SW 1271 (cell line): ENCODE data around the gene ZNF394.
"Not testable (repeated sequence)": the region's sequence is repeated elsewhere in the genome, so short reads cannot be mapped to it uniquely, and the experiment has no call there.

Experiments
- DNase-seq, 2 experiments: peaks; one replicate each; lab custom pipeline; 2025; lab: John Stamatoyannopoulos, UW

The ZNF394 gene

DNA sequence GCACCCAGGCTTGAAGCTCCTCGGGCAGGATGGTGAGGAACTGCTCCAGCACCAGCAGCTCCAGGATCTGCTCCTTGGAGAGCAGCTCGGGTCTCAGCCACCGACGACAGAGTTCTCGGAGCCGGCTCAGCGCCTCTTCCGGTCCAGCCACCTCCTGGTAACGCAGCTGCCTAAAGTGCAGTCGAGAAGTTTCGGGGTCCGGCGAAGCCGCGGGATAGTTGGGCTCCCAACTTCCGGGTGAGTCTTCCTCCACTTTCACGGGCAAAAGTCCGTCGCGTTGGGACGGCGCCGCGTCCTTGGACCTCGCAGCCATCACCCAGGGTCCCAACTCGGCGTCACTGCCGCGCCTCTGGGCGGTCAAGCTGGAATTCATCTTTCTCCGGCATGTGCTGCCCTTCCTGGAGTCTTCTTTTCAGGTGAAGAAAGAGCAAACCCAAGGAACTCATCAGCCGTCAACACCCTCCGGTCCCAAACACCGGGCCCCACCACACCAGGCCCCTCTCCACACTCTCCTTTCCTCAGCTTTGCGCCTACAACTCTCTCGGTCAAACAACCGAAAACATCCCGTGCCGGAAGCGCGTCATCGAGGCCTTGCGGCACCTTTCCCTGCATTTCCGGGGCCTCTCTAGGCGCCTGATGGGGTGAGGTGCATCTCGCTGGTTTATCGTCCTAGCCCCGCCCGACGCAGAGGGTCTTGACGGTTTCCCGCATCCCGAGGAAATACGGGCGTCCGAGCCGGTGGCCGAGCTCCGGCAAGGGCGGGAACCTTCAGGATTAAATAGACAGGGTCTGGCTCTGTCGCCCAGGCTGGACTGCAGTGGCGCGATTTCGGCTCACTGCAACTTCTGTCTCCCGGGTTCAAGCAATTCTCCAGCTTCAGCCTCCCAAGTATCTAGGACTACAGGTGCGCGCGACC is at the start of gene ZNF394:
Gene ZNF394 (minus strand): TSS at position 561 of the 916 bp plus-strand sequence. CDS start 188 bp downstream, at position 373.
- DNase-seq = peak; percentile 87 to 92

DNA sequence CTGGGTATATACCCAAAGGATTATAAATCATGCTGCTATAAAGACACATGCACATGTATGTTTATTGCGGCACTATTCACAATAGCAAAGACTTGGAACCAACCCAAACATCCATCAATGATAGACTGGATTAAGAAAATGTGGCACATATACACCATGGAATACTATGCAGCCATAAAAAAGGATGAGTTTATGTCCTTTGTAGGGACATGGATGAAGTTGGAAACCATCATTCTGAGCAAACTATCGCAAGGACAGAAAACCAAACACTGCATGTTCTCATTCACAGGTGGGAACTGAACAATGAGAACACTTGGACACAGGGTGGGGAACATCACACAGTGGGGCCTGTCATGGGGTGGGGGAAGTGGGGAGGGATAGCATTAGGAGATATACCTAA is 49.5 kb upstream of the ZNF394 start:
- DNase-seq = not testable (repeated sequence)

DNA sequence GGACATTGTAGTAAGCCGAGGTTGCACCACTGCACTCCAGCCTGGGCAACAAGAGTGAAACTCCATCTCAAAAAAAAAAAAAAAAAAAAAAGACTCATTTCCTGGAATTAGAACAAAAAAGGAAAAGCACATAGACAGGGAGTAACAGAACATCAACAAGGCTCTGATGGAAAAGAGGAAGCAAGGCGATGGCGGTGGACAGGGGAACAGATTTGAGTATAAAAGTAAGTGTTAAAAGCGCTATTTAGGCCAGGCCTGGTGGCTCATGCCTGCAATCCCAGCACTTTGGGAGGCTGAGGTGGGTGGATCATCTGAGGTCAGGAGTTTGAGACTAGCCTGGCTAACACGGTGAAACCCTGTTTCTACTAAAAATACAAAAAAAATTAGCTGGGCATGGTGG is 45.2 kb upstream of the ZNF394 start:
- DNase-seq = not testable (repeated sequence)

DNA sequence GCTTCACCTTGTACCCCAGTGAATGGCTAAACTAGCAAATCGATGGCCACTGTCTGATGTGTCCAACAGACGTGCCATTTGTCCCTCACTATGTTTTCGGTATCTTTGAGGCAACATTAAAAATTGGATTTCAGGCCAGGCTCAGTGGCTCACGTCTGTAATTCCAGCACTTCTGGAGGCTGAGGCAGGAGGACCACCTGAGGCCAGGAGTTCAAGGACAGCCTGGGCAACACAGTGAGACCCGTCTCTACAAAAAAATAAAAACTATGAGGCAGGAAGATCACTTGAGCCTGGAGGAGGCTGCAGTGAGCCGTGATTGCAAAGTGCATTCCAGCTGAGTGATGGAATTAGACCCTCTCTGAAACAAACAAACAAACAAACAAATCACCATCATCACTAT is 43.8 kb upstream of the ZNF394 start:
- no peak for DNase-seq

DNA sequence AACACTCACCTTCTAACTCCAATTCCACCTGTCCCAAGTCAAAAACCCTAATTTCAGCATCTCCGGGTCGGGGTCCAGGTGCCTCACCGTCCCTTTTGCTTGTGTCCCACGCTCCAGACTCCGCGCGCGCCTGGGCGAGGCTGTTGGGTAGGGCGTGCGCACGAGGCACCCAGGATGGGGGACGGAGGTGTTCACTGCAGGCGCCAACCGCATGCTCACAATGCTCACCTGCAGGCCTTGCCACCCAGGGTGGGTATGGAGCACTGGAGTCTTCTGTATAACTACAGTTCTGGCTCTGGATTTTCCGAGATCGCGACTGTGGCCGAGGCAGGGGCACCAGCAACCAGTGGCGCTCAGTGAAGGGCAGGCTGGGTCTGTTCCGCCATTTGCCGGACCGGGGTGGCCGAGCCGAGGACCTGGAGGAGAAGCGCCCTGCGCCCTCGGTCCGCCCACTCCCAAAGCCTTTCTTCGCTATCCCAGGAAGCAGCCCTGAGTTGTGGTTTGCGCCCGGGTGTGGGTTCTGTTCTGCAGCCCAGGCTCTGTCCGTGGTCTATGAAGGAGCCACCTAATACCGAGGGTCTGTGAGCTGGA is 43.1 kb upstream of the ZNF394 start:
- no peak for DNase-seq

DNA sequence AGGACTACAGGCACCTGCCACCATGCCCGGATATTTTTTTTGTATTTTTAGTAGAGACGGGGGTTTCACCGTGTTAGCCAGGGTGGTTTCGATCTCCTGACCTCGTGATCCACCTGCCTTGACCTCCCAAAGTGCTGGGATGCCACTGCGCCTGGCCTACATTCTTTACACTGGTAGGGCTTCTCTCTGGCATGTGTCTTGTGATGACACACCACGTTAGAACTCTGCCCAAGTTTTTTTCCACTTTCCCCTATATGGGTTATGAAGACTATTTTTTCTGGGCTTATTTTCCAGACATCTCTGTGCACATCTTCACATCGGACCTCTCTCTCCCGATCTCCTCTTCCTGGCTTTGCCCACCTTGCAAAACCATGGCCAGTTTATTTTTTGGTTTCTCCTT is 41.1 kb upstream of the ZNF394 start:
- DNase-seq = no peak

DNA sequence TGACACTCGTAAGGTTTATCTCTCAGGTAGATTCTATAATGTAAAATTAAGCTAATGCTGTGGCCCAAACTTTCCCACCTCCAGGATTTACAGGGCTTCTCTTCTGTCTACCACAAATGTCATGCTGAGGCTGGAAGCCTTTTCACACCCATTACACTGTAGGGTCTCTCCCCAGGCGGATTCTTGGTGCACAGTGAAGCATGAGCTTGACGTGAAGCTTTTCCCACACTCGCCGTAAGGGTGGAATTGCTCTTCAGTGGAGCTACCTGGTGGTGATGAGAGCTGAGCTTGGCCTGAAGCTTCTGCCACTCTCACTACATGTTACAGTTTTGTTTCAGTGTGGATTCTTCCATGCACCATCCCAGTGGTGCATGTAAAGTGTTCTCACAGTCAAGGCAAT is 40.5 kb upstream of the ZNF394 start:
- no peak for DNase-seq

DNA sequence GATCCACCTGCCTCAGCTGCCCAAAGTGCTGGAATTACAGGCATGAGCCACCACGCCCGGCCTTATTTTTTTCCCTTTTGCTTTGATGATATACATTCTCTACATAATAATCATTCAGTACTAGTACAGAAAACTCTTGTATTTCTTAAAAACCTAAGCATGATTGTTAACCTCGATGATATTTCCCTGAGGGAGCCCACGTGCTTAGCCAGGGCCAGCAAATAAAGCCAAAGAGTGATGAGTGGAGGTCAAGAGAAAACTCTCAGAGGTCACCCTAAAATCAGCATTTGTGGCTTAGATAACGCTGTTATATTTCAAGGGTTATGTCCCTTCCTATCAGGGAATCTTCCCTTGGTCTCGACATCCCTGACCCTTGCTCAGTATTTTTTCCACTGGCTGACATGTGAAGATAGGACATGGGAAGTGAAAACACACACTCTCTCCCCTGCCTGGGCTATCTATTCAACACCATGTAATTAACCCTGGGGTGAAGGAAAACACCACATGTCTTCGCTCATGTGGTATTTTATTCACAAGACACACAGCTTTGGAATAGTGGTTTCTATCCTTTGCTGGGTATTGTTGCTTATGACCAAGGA is 39.2 kb upstream of the ZNF394 start:
- no peak for DNase-seq

DNA sequence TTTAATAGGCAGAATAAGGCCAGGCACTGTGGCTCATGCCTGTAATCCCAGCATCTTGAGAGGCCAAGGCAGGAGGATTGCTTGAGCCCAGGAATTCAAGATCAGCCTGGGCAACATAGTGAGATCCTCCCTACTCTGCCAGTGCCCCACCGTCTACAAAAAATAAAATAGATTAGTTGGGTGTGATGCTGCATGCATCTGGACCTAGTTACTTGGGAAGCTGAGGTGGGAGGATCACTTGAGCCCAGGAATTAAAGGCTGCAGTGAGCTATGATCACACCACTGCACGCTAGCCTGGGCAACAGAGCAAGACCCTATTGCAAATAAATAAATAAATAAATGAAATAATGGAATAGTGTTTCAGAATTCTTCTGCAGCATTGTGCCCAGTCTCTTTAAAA is 35.6 kb upstream of the ZNF394 start:
- DNase-seq = no peak

DNA sequence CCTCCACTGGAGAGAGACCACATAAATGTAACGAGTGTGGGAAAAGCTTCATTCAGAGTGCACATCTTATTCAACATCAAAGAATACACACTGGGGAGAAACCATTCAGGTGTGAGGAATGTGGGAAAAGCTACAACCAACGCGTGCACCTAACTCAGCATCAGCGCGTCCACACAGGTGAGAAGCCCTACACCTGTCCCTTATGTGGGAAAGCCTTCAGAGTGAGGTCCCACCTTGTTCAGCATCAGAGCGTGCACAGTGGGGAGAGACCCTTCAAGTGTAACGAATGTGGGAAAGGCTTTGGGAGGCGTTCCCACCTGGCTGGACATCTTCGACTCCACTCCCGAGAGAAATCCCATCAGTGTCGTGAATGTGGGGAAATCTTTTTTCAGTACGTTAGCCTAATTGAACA is 31.3 kb upstream of the ZNF394 start:
- no peak for DNase-seq

DNA sequence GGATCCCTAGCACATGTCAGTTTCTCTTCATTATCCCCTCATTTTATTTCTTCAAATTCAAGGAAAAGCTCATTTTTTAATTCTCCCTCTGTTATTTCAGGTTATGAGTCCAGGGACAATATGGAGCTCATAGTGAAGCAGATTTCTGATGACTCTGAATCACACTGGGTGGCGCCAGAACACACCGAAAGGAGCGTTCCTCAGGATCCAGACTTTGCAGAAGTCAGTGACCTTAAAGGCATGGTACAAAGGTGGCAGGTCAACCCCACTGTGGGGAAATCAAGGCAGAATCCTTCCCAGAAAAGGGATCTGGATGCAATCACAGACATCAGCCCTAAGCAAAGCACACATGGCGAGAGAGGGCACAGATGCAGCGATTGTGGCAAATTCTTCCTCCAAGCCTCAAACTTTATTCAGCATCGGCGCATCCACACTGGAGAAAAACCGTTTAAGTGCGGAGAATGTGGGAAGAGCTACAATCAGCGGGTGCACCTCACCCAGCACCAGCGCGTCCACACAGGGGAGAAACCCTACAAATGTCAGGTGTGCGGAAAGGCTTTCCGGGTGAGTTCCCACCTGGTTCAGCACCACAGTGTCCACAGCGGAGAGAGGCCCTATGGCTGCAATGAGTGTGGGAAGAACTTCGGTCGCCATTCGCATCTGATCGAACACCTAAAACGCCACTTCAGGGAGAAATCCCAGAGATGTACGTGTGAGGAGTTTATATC is 25.8 kb upstream of the ZNF394 start:
- no peak for DNase-seq

DNA sequence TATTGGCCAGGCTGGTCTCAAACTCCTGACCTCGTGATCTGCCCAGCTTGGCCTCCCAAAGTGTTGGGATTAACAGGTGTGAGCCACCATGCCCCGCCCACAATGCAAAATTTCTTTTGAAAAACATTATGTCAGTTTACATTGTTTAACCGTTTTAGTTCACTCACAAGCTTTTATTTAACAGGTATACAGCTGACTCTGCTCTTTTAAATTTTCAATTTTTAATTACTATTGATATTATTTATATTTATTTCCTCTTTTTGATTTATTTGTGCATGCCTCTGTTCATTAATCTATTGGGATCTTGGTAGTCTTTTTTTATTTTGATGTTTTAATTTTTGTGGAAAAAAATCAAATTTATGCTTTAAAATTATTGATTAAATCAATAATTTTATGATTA is 21.3 kb upstream of the ZNF394 start:
- DNase-seq = no peak

DNA sequence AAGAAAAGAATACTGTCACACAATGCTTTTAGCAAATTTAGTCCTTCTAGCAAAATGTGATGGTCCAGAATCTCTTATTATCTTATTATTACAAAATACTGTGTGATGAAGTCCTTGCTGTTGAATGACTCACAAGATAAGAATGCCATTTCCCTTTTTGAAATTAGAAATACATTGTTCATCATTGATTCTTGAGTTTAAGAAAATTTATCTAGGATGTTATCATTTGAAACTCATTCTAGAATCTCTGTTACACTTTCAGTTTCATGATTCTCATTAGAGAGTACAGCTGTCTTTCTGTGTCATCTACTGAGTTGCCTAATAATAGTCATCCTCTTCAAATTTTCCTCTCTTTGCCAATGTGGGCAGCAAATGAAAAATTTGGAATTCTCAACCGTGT is 14.0 kb upstream of the ZNF394 start:
- no peak for DNase-seq

DNA sequence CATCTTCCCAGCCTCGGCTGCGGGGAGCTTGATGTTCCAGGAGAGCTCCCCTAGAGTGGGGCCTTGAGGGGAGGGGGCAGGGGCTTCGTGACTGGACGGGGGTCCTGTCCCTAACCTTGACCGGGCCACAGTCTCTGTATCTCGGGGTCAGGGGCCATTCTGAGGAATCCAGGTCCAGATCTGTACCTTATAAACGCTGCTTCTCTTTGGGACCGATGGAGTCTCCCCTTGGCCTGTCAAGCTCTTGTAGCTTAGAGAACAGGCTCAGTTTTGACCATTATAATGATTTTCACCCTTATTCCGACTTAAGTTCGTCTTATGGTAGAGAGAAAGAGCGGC is 5.2 kb upstream of the ZNF394 start:
- no peak for DNase-seq

DNA sequence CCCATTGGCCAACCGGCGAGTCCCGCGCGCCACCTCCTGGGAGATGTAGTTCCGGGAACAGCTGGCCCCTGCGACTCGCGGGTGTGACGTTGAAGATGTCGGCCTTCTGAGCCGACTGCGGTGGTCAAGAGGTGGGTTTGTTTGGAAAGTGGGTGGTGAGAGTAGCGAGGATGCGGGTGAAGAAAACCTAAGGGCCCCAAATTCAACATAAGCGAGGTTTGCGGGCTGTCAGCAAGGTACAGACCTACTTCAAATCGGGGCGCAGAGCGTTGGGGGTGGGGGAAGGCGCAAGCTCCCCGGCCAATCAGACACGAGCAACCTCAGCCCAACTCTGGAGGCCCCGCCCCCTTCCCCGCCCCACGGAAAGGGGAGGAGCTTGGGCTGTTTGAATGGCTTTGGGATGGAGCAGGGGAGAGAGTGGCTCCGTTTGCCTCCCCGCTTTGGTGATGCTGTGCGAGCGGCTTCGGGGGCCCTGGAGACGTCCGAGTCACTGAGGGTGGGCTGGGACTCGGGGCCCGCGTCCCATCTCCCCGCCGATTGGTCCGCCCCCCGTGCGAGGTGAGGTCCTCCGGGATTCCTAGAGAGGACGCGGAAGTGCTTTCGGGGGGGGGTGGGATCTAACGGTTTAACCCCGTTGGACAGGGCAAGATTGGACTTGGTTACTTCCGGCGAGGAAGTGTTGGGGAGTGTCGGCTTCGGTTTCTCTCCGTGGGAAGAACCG is 4.7 kb upstream of the ZNF394 start, which contains the start of gene ZKSCAN5:
Gene ZKSCAN5 (plus strand): TSS at position 60 of the 721 bp plus-strand sequence. CDS start 1,383 bp downstream, outside the sequence.
- peak; percentile 83 to 96 for DNase-seq

DNA sequence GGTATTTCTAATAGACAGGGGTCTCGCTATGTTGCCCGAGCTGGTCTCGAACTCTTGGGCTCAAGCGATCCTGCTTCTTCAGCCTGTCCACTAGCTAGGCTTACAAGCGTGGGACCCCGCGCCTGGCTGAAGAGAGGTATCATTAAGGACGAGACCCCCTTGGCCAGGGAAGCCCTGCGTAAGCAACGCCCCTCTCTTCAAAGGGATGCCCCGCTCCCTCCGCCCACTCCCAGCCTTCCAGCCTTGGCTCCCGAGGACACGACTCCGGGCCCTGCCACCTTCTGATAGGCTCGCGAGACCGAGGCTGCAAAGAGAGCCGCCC is 4.2 kb upstream of the ZNF394 start:
- DNase-seq = peak in 1 of 2 experiments; percentile 95

DNA sequence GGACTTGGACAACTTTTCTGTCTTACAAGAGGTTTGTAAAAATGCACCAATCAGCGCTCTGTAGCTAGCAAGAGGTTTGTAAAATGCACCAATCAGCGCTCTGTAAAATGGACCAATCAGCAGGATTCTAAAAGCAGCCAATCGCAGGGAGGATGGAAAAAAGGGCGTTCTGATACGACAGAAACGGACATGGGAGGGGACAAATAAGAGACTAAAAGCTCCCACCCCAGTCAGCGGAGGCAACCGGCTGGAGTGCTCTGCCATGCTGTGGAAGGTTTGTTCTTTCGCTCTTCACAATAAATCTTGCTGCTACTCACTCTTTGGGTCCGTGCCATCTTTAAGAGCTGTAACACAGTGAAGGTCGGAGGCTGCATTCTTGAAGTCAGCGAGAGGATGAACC is 1.2 kb upstream of the ZNF394 start:
- not testable (repeated sequence) for DNase-seq

DNA sequence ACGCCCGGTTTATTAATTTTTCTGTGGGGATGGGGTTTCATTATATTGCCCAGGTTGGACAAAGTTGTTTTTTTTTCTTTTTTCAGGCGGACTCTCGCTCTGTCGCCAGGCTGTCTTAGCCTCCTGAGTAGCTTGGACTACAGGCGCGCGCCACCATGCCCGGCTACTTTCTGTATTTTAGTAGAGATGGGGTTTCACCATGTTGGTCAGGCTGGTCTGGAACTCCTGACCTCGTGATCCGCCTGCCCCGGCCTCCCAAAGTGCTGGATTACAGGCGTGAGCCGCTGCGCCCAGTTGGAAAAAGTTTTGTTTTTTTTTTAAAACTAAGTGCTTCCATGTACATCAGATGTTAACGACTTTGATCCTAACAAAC is 542 bp upstream of the ZNF394 start:
- no peak for DNase-seq

DNA sequence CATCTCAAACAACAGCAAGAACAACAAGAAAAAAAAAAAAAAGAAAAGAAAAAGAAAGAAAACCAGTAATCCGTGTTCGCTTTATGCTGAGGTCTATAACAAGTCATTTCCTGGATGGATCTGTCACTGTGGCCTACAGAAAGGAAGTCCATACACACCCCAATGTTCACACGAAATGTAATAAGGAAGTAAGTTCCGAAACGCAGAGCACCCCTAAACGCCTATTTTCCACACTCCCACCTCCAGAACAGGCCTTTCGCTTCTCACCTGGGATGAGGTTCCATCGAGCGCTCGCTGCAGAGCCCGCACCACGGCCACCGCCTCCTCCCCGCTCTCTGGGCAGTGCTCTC is 735 bp downstream of the ZNF394 start:
- DNase-seq = no peak

DNA sequence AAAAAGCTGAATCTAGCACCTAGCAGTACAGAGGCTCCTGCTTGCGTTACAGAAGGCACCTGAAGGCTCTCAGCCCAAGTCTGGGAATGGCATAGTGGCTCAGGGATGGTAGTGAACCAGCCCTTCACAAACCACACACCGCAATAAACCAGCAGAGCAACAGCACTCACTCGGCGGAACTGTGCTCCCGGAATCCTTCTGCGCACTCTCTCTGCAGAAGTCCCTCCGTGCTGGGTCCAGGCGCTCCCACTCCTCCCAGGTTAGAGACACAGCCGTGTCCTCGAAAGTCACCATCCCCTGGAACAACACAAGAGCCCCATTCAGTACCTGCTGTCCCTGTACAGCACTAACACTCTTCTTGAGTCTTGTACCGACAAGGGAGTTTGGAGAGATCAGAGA is 1.5 kb downstream of the ZNF394 start:
- DNase-seq = no peak

DNA sequence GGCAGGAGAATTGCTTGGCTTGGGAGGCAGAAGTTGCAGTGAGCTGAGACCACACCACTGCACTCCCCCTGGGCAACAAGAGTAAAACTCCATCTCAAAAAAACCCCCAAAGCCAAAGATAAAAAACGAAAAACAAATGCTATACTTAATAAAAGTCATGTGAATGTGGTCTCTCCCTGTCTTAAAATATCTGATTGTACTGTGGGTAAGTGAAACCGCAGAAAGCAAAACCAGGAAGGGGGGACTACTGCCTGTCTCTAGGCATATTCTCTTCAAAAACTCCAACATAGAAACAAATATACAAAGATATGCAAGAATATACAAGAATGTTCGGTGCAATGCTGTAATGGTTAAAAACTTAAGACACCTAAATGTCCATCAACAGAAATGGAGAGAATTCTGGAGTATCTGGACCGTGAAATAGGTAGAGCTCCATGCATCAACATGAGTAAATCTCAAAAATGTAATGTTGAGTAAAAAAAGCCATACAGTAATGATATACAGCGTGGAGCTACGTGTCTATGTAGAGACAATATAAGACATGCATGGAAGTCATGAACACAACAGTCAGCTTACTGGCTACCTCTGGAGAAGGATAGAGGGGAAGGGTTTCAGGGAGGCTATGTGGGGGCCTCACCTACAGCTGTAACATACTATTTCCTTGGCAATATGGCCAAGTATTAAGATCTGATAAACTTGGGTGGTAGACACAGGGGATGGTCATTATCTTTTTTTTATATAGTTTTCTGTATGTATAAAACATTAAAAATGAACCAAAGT is 2.1 kb downstream of the ZNF394 start:
- no peak for DNase-seq
